H1 (cell line): Measurements from ENCODE around the gene FAM186B. TPM values are rescaled to one million over a fixed set of nuclear protein-coding genes. Genes with fewer than 3 reads are reported as not detected.
A peak's percentile ranks its signal among the peaks of the same experiment; 100 is the strongest.

Experiments used
- CTCF ChIA-PET: fragments of 300-600 bp; sonication (Branson Sonifier 250); formaldehyde crosslinking; loops from one replicate; lab custom pipeline; 2021; ENCODE audit not compliant: partially characterized antibody; lab: Charles Lee
- POLR2A ChIA-PET: fragments of 300-600 bp; sonication (Branson Sonifier 250); formaldehyde crosslinking; loops from one replicate; lab custom pipeline; 2021; ENCODE audit warnings: inconsistent platforms; ENCODE audit not compliant: partially characterized antibody; lab: Charles Lee
- DNase-seq, 2 experiments: peaks; one replicate each; pipeline versions ENCODE4 v3.0.0 to v3.0.0-alpha.2; 2010 to 2022; ENCODE audit warnings: low spot score in 2 of 2, low read depth in 1 of 2, mixed read lengths in 1 of 2
- FAIRE-seq: peaks from 2 replicates; lab custom pipeline; 2011; peaks lifted over from hg19 to GRCh38; lab: Jason Lieb, UNC
- H2AFZ ChIP-seq: 2 replicates; pipeline ENCODE4 v1.8.1; 2012; ENCODE audit warnings: low read length, inconsistent platforms
- H2AK5ac ChIP-seq: 2 replicates; pipeline ENCODE4 v1.6.1; 2013; ENCODE audit warnings: low read depth, low read length
- H2BK120ac ChIP-seq: replicated peaks from 2 replicates; pipeline ENCODE3; 2013; ENCODE audit warnings: low read depth, low read length, inconsistent platforms
- H2BK12ac ChIP-seq: 2 replicates; pipeline ENCODE4 v1.6.1; 2013; ENCODE audit warnings: low read depth, low read length
- H2BK15ac ChIP-seq: 2 replicates; pipeline ENCODE4 v1.6.1; 2013; ENCODE audit warnings: low read length
- H2BK20ac ChIP-seq: 2 replicates; pipeline ENCODE4 v1.6.1; 2013; ENCODE audit warnings: low read length
- H2BK5ac ChIP-seq: 2 replicates; pipeline ENCODE4 v1.6.1; 2013; ENCODE audit warnings: low read depth, low read length
- H3K14ac ChIP-seq: 2 replicates; pipeline ENCODE4 v1.6.1; 2013; ENCODE audit warnings: inconsistent platforms; ENCODE audit not compliant: insufficient read length
- H3K18ac ChIP-seq: 2 replicates; pipeline ENCODE4 v1.6.1; 2013; ENCODE audit warnings: low read length; ENCODE audit errors: extremely low read depth
- H3K23ac ChIP-seq: 2 replicates; pipeline ENCODE4 v1.6.1; 2013; ENCODE audit warnings: inconsistent platforms; ENCODE audit not compliant: insufficient read length
- H3K23me2 ChIP-seq: 2 replicates; pipeline ENCODE4 v1.6.1; 2013; ENCODE audit warnings: low read depth, low read length
- H3K27ac ChIP-seq: 2 replicates; pipeline ENCODE4 v1.6.1; 2011; ENCODE audit warnings: low read depth, low read length, inconsistent platforms
- H3K27me3 ChIP-seq, 4 experiments: replicated peaks in 1 of 4; 1 replicate in 1 of 4; 2 replicates in 3 of 4; pipeline versions ENCODE4 v1.6.1 to v1.8.1; 2011 to 2013; ENCODE audit warnings: low read length in 3 of 4, mild to moderate bottlenecking in 3 of 4, inconsistent platforms in 2 of 4, mixed read lengths in 2 of 4, moderate library complexity in 1 of 4; ENCODE audit not compliant: control insufficient read depth in 3 of 4, insufficient read depth in 3 of 4; ENCODE audit errors: extremely low read depth in 1 of 4
- H3K36me3 ChIP-seq, 4 experiments: 2 replicates each; pipeline versions ENCODE4 v1.6.1 to v1.8.1; 2011 to 2013; ENCODE audit warnings: mild to moderate bottlenecking in 4 of 4, low read length in 3 of 4, moderate library complexity in 2 of 4, control low read depth in 1 of 4, inconsistent platforms in 1 of 4; ENCODE audit not compliant: insufficient read depth in 4 of 4, control insufficient read depth in 2 of 4
- H3K4ac ChIP-seq: replicated peaks from 2 replicates; pipeline ENCODE3; 2013; ENCODE audit warnings: low read length, low read depth, mixed read lengths, inconsistent platforms; ENCODE audit not compliant: insufficient read length
- H3K4me1 ChIP-seq, 4 experiments: replicated peaks in 1 of 4; 1 replicate in 1 of 4; 2 replicates in 3 of 4; pipeline versions ENCODE4 v1.6.1 to v1.8.1; 2011 to 2013; ENCODE audit warnings: low read length in 3 of 4, inconsistent platforms in 2 of 4, mixed read lengths in 1 of 4; ENCODE audit not compliant: insufficient read depth in 4 of 4, control insufficient read depth in 3 of 4
- H3K4me2 ChIP-seq, 2 experiments: 2 replicates each; pipeline versions ENCODE4 v1.6.1 to v1.8.1; 2011 to 2013; ENCODE audit warnings: low read depth in 2 of 2, low read length in 2 of 2, control low read depth in 1 of 2, inconsistent platforms in 1 of 2, mild to moderate bottlenecking in 1 of 2; ENCODE audit not compliant: insufficient read depth in 1 of 2
- H3K4me3 ChIP-seq, 4 experiments: fragments of 200-600, 300-600 bp in 1 of 4; sonication (generic), shearing (Covaris generic), sonication (Bioruptor Twin) in 1 of 4; 2 replicates each; pipeline versions ENCODE4 v1.5.1 to v1.8.1; 2011 to 2016; ENCODE audit warnings: low read length in 4 of 4, low read depth in 3 of 4, control low read depth in 2 of 4, inconsistent platforms in 2 of 4, mild to moderate bottlenecking in 2 of 4, mixed read lengths in 1 of 4, moderate library complexity in 1 of 4; ENCODE audit not compliant: insufficient read depth in 2 of 4; ENCODE audit errors: extremely low read depth in 1 of 4
- H3K56ac ChIP-seq: replicated peaks from 2 replicates; pipeline ENCODE3; 2013; ENCODE audit warnings: low read depth, mild to moderate bottlenecking, mixed read lengths, low read length, inconsistent platforms; ENCODE audit not compliant: insufficient read length
- H3K79me1 ChIP-seq: 2 replicates; pipeline ENCODE4 v1.6.1; 2013; ENCODE audit warnings: low read depth, low read length, control low read depth
- H3K79me2 ChIP-seq, 2 experiments: 2 replicates each; pipeline versions ENCODE4 v1.6.1 to v1.8.1; 2012 to 2013; ENCODE audit warnings: low read length in 2 of 2, mild to moderate bottlenecking in 2 of 2, inconsistent platforms in 1 of 2; ENCODE audit not compliant: insufficient read depth in 2 of 2, control insufficient read depth in 1 of 2
- H3K9ac ChIP-seq, 4 experiments: replicated peaks in 1 of 4; 1 replicate in 1 of 4; 2 replicates in 3 of 4; pipeline versions ENCODE4 v1.6.1 to v1.8.1; 2011 to 2013; ENCODE audit warnings: low read depth in 3 of 4, low read length in 3 of 4, control low read depth in 2 of 4, mild to moderate bottlenecking in 2 of 4, moderate library complexity in 2 of 4, inconsistent platforms in 1 of 4; ENCODE audit errors: extremely low read depth in 1 of 4
- H3K9me3 ChIP-seq, 2 experiments: 2 replicates each; pipeline versions ENCODE4 v1.6.1 to v1.8.1; 2012 to 2013; ENCODE audit warnings: mild to moderate bottlenecking in 2 of 2, moderate library complexity in 2 of 2, control low read depth in 1 of 2, inconsistent platforms in 1 of 2, low read depth in 1 of 2, low read length in 1 of 2, mixed read lengths in 1 of 2; ENCODE audit not compliant: insufficient read depth in 2 of 2
- H4K20me1 ChIP-seq, 2 experiments: replicated peaks in 1 of 2; 2 replicates each; pipeline versions ENCODE3 to v1.8.1; 2011 to 2013; ENCODE audit warnings: inconsistent platforms in 2 of 2, low read length in 2 of 2, mild to moderate bottlenecking in 1 of 2; ENCODE audit not compliant: insufficient read depth in 2 of 2, control insufficient read depth in 1 of 2
- H4K5ac ChIP-seq: 2 replicates; pipeline ENCODE4 v1.6.1; 2013; ENCODE audit warnings: low read length, low read depth, mixed read lengths, inconsistent platforms; ENCODE audit not compliant: insufficient read length
- H4K8ac ChIP-seq: 2 replicates; pipeline ENCODE4 v1.8.0; 2013; ENCODE audit warnings: mild to moderate bottlenecking, moderate library complexity, low read length, inconsistent platforms; ENCODE audit not compliant: insufficient read depth; ENCODE audit errors: extremely low read depth
- H4K91ac ChIP-seq: replicated peaks from 2 replicates; pipeline ENCODE3; 2013; ENCODE audit warnings: low read length, mixed read lengths, inconsistent platforms; ENCODE audit not compliant: insufficient read length
- ATF3 ChIP-seq: IDR thresholded peaks from 2 replicates; pipeline ENCODE4 v1.6.1; 2011; ENCODE audit warnings: low read depth, mild to moderate bottlenecking, low read length; ENCODE audit not compliant: insufficient read depth
- CREB1 ChIP-seq: IDR thresholded peaks from 2 replicates; pipeline ENCODE4 v1.6.1; 2012; ENCODE audit warnings: inconsistent platforms
- CTBP2 ChIP-seq: IDR thresholded peaks from 2 replicates; pipeline ENCODE4 v1.7.0; 2011; ENCODE audit warnings: borderline replicate concordance, mild to moderate bottlenecking, moderate library complexity, mixed read lengths, low read length; ENCODE audit not compliant: insufficient read depth, insufficient read length
- HDAC2 ChIP-seq, 2 experiments: fragments of 300-600 bp in 1 of 2; sonication (generic) in 1 of 2; IDR thresholded peaks; 2 replicates each; pipeline ENCODE4 v1.6.1; 2011 to 2012; ENCODE audit warnings: low read depth in 2 of 2, low read length in 2 of 2, mild to moderate bottlenecking in 2 of 2, moderate library complexity in 2 of 2, borderline replicate concordance in 1 of 2, inconsistent platforms in 1 of 2
- KDM1A ChIP-seq: fragments of 200-600, 300-600 bp; sonication (generic); IDR thresholded peaks from 2 replicates; pipeline ENCODE4 v1.7.1; 2016; ENCODE audit warnings: mild to moderate bottlenecking, low read length, borderline replicate concordance
- POLR2A ChIP-seq, 2 experiments: IDR thresholded peaks; 1 replicate in 1 of 2; 2 replicates in 1 of 2; pipeline ENCODE4 v1.6.1; 2011; ENCODE audit warnings: low read depth in 2 of 2, low read length in 2 of 2, mild to moderate bottlenecking in 2 of 2; ENCODE audit errors: control extremely low read depth in 1 of 2
- POLR2AphosphoS5 ChIP-seq: IDR thresholded peaks from 2 replicates; pipeline ENCODE4 v1.6.1; 2011; ENCODE audit warnings: low read depth, low read length
- RXRA ChIP-seq: IDR thresholded peaks from 2 replicates; pipeline ENCODE4 v1.6.1; 2011; ENCODE audit warnings: low read depth, mild to moderate bottlenecking, low read length, moderate library complexity; ENCODE audit not compliant: insufficient read depth
- SAP30 ChIP-seq: fragments of 300-600 bp; sonication (generic); IDR thresholded peaks from 2 replicates; pipeline ENCODE4 v1.7.1; 2012; ENCODE audit warnings: low read length, moderate library complexity, mild to moderate bottlenecking, inconsistent platforms; ENCODE audit not compliant: insufficient read depth, insufficient replicate concordance
- SP1 ChIP-seq: IDR thresholded peaks from 2 replicates; pipeline ENCODE4 v1.6.1; 2011; ENCODE audit warnings: low read depth, low read length
- SP2 ChIP-seq: IDR thresholded peaks from 2 replicates; pipeline ENCODE4 v1.6.1; 2012; ENCODE audit warnings: mild to moderate bottlenecking, low read length, inconsistent platforms
- SRF ChIP-seq: IDR thresholded peaks from 2 replicates; pipeline ENCODE4 v1.6.1; 2011; ENCODE audit warnings: mild to moderate bottlenecking, low read depth, low read length, moderate library complexity
- WGBS, 2 experiments: shearing (Covaris generic) in 1 of 2; methylation state at CpG; one replicate each; pipeline versions ENCODE4 v1.1.6 to v1.1.7; 2013 to 2015; ENCODE audit warnings: low lambda C conversion rate in 2 of 2, mixed read lengths in 2 of 2, inconsistent platforms in 1 of 2, low coverage in 1 of 2, missing lambda C conversion rate in 1 of 2; ENCODE audit not compliant: insufficient replicate concordance in 2 of 2, insufficient coverage in 1 of 2, insufficient read length in 1 of 2; ENCODE audit errors: extremely low coverage in 1 of 2, missing lambda C conversion rate in 1 of 2; 5-methylcytosine and 5-hydroxymethylcytosine counted together
- polyA plus RNA-seq, 7 experiments: library from polyadenylated mRNA; depleted of rRNA in 3 of 7; stranded (reverse) in 5 of 7; unstranded in 2 of 7; fragments of >200 nt in 5 of 7; fragments of 200-250 nt in 2 of 7; gene quantifications; 1 replicate in 5 of 7; 2 replicates in 1 of 7; 4 replicates in 1 of 7; pipeline versions ENCODE4 v1.2.1 to v1.2.3, GENCODE V29; 2011 to 2013; ENCODE audit warnings: missing spikeins in 2 of 7, mixed read lengths in 2 of 7
- total RNA-seq: library from RNA; stranded (reverse); fragmentation: NEBNext Ultra II Directional; extraction: Animal tissue kit (Norgen Biotek cat#: 25700); gene quantifications from 2 replicates; pipeline ENCODE4 v1.2.1, GENCODE V29; 2021

The FAM186B gene
- total and polyA plus RNA-seq, 2 of the 8 experiments (the other 6 are each of a cell fraction or from before 2014, with no cell fraction given): 0.12 to 0.73 TPM

GRCh38 chr12:49609059-49609874 is 3.8 kb upstream of the FAM186B start:
- 92% methylated on average over 2 of the region's 2 CpGs; no CpG with 5 or more reads in 1 of the 2 experiments for WGBS, 2 experiments
- Histone ChIP-seq H3K27me3 (no peaks in the 10 kb centered on the region; a peak in 2 of 7 replicates), H2BK120ac (no peak overlapping the region), H3K4ac (no peak overlapping the region), H3K27ac (no peak overlapping the region), H3K79me1 (no peaks in the 10 kb centered on the region), H3K56ac (no peak overlapping the region), H4K8ac (peak overlapping the region; percentile 12), H3K9ac (no peak overlapping the region; a peak in 1 of 7 replicates), H3K79me2 (no peaks in the 10 kb centered on the region), H3K4me1 (no peaks in the 10 kb centered on the region), H3K4me2 (no peak overlapping the region), H3K18ac (no peak overlapping the region), H2BK12ac (no peak overlapping the region), H4K91ac (no peak overlapping the region), H3K9me3 (no peaks in the 10 kb centered on the region), H2BK5ac (no peak overlapping the region), H4K5ac (no peak overlapping the region), H3K36me3 (no peaks in the 10 kb centered on the region), H4K20me1 (no peaks in the 10 kb centered on the region), H3K4me3 (no peak overlapping the region), H3K14ac (no peak overlapping the region), H3K23me2 (no peaks in the 10 kb centered on the region), H2AFZ (no peak overlapping the region), H2AK5ac (no peak overlapping the region; the same call in 1 of the 2 replicates), H2BK15ac (no peak overlapping the region), H3K23ac (no peak overlapping the region), H2BK20ac (no peak overlapping the region; the same call in 1 of the 2 replicates)
- ChIA-PET POLR2A (interaction anchor here (0.7 to 1.3 kb wide), 2 partner anchors 97 to 242 kb away, joined by 3 read pairs; partner anchors contain the start of gene SPATS2), CTCF (interaction anchor here (0.6 to 3.8 kb wide), 12 partner anchors 9 to 365 kb away, joined by 3 to 14 read pairs (median 3); no protein-coding TSS in a partner anchor)
- DNase-seq: no peak
- no peak for FAIRE-seq
- no peak for TF ChIP-seq POLR2A (IDR thresholded peaks at IDR 0.05; ENCODE audit: control extremely low read depth in 1 of 2, low read depth in 2 of 2, low read length in 2 of 2)
- TF ChIP-seq RXRA: no peak
- TF ChIP-seq CTBP2: no peak
- TF ChIP-seq KDM1A: no peak
- no peak for TF ChIP-seq SP2
- no peak for TF ChIP-seq SAP30
- TF ChIP-seq HDAC2 (IDR thresholded peaks at IDR 0.05; ENCODE audit: borderline replicate concordance in 1 of 2, low read depth in 2 of 2, low read length in 2 of 2): no peak
- TF ChIP-seq ATF3: no peak
- no peak for TF ChIP-seq POLR2AphosphoS5
- no peak for TF ChIP-seq SP1
- TF ChIP-seq SRF: no peak
- TF ChIP-seq CREB1: no peak
